Mucosa of stomach (tissue), 1 donor: ENCODE measurements around the gene TEX19.

ENCODE experiments used
- H3K27me3 ChIP-seq: one replicate; pipeline ENCODE4 v1.7.0; 2013; ENCODE audit warnings: mild to moderate bottlenecking, low read length; ENCODE audit not compliant: control insufficient read depth, insufficient read depth
- H3K36me3 ChIP-seq: one replicate; pipeline ENCODE4 v1.7.0; 2013; ENCODE audit warnings: low read length; ENCODE audit not compliant: control insufficient read depth, insufficient read depth
- H3K4me1 ChIP-seq: one replicate; pipeline ENCODE4 v1.7.0; 2013; ENCODE audit warnings: mild to moderate bottlenecking, low read length; ENCODE audit not compliant: control insufficient read depth, insufficient read depth
- H3K4me3 ChIP-seq: one replicate; pipeline ENCODE4 v1.7.0; 2013; ENCODE audit warnings: low read length
- H3K9ac ChIP-seq: one replicate; pipeline ENCODE4 v1.7.0; 2013; ENCODE audit warnings: mild to moderate bottlenecking, low read length, moderate library complexity
- H3K9me3 ChIP-seq: one replicate; pipeline ENCODE4 v1.7.0; 2013; ENCODE audit warnings: mild to moderate bottlenecking, low read length, moderate library complexity; ENCODE audit not compliant: control insufficient read depth
- donor health status: Pancreatic carcinoma.

TEX19 gene

GRCh38 chr17:82333279-82334171, 25.5 kb upstream of the TEX19 start, which contains the start of gene SECTM1:
Gene SECTM1, minus strand, starts transcription at chr17:82333766. Its CDS starts 6,526 bp downstream, at chr17:82327240.
- H3K4me3 ChIP-seq: peak within 1 kb of the TSS; percentile 45
- peak within 1 kb of the TSS; percentile 81 for H3K9ac ChIP-seq
- peaks cover 58% of the 10 kb centered on the region for H3K4me1 ChIP-seq
- H3K9me3 ChIP-seq: no peaks in the 10 kb centered on the region
- no peaks in the 10 kb centered on the region for H3K36me3 ChIP-seq
- H3K27me3 ChIP-seq: peaks cover 2% of the 10 kb centered on the region

GRCh38 chr17:82334204-82334621, 24.8 kb upstream of the TEX19 start:
- Histone ChIP-seq H3K4me3 (peak overlapping the region; percentile 45), H3K9me3 (no peaks in the 10 kb centered on the region), H3K9ac (peak overlapping the region; percentile 81), H3K27me3 (peaks cover 2% of the 10 kb centered on the region), H3K36me3 (no peaks in the 10 kb centered on the region), H3K4me1 (peaks cover 58% of the 10 kb centered on the region)

GRCh38 chr17:82334622-82335394, 24.2 kb upstream of the TEX19 start:
- Histone ChIP-seq H3K9ac (peak overlapping the region; percentile 81), H3K9me3 (no peaks in the 10 kb centered on the region), H3K4me3 (peak overlapping the region; percentile 45), H3K4me1 (peaks cover 58% of the 10 kb centered on the region), H3K27me3 (peaks cover 2% of the 10 kb centered on the region), H3K36me3 (no peaks in the 10 kb centered on the region)

- peak overlapping the region; percentile 80 for H3K9ac ChIP-seq
- peak overlapping the region; percentile 71 for H3K4me3 ChIP-seq
- H3K36me3 ChIP-seq: no peaks in the 10 kb centered on the region
- H3K4me1 ChIP-seq: peaks cover 30% of the 10 kb centered on the region
- H3K27me3 ChIP-seq: no peaks in the 10 kb centered on the region
- no peaks in the 10 kb centered on the region for H3K9me3 ChIP-seq
Measured at GRCh38 chr17:82338858-82339633, 20.0 kb upstream of the TEX19 start.

DNA sequence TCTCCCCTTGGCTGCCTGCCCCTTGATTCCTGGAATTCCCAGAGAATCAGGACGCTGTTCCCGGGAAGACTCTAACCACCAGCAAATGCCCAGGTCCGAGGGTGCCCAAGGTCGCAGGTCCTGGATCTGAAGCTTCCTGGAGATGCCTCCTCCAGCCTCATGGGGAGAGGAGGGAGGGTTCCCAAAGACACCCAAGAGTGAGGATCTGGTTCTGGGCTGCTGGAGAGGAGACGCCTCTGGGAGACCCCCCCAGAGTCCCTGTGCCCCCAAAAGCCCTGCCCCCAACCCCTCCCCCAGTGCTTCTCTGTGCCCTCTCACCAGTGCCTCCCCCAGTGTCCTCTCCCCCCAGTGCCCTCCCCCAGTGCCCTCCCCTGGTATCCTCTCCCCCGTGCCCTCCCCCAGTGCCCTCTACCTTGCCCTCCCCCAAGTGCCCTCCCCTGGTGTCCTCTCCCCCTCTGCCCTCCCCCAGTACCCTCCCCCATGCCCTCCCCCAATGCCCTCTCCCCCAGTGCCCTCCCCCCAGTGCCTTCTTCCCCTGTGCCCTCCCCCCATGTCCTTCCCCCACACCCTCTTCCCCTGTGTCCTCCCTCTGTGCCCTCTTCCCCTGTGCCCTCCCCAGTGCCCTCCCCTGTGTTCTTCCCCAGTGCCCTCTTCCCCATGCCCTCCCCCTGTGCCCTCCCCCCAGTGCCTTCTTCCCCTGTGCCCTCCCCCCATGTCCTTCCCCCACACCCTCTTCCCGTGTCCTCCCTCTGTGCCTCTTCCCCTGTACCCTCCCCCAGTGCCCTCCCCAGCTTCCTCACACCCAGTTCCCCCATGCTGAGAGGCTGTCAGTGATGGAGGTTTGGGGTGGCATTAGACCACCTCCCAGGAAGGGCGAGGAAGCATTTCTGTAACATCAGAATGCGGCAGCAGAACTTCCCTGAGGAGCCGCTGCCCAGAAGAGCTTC, 19.1 kb upstream of the TEX19 start:
- H3K9ac ChIP-seq: peak overlapping the region; percentile 80

DNA sequence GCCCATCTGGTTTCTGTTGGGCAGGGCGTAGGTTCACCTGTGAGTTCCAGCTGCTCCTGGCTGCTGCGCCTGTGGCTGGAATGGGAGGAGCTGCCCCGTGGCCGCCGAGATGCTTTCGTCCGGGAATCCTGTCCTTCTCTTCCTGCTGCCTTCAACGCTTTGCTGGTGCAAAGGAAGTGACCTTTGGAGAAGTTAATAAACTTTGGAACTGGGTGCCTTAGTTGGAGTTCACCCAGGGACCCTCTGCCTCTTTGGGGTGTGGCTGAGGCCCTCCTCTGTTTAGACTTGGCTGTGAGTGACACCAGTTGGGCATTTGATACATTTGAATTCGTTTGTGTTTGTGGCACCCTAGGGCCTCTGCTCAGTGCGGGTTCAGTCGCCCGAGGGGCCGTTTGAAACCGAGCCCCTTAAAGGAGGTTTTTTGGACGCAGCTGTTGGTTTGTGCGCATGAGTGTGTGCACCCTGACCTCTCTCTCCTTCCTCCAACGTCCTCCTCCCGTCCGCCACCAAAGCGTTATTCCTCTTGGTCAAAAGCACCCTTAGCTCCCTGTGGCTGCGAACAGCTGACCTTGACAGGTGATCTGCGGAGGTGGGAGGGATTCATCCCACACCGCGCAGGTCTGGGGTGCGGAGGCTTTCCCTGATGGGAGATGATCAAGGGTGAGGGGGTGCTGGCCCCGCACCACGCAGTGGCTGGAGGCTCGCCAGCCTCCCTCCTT, 16.5 kb upstream of the TEX19 start:
- no peaks in the 10 kb centered on the region for H3K27me3 ChIP-seq
- no peaks in the 10 kb centered on the region for H3K36me3 ChIP-seq
- no peak overlapping the region for H3K4me3 ChIP-seq
- peaks cover 36% of the 10 kb centered on the region for H3K4me1 ChIP-seq
- no peaks in the 10 kb centered on the region for H3K9me3 ChIP-seq
- no peak overlapping the region for H3K9ac ChIP-seq

More for the DNA sequence above, 19.1 kb upstream of the TEX19 start:
- Histone ChIP-seq H3K9me3 (no peaks in the 10 kb centered on the region), H3K36me3 (no peaks in the 10 kb centered on the region), H3K27me3 (no peaks in the 10 kb centered on the region), H3K4me3 (peak overlapping the region; percentile 71), H3K4me1 (peaks cover 29% of the 10 kb centered on the region)

GRCh38 chr17:82343560-82343959, 15.5 kb upstream of the TEX19 start:
- no peak overlapping the region for H3K4me3 ChIP-seq
- no peaks in the 10 kb centered on the region for H3K27me3 ChIP-seq
- H3K4me1 ChIP-seq: peaks cover 34% of the 10 kb centered on the region
- H3K9ac ChIP-seq: no peak overlapping the region
- no peaks in the 10 kb centered on the region for H3K9me3 ChIP-seq
- H3K36me3 ChIP-seq: no peaks in the 10 kb centered on the region

GRCh38 chr17:82344175-82344907, 14.7 kb upstream of the TEX19 start:
- peaks cover 31% of the 10 kb centered on the region for H3K4me1 ChIP-seq
- no peaks in the 10 kb centered on the region for H3K36me3 ChIP-seq
- H3K9me3 ChIP-seq: no peaks in the 10 kb centered on the region
- no peak overlapping the region for H3K4me3 ChIP-seq
- H3K9ac ChIP-seq: peak overlapping the region; percentile 51
- no peaks in the 10 kb centered on the region for H3K27me3 ChIP-seq

- Histone ChIP-seq H3K27me3 (no peaks in the 10 kb centered on the region), H3K9ac (no peak overlapping the region), H3K9me3 (no peaks in the 10 kb centered on the region), H3K4me1 (peaks cover 27% of the 10 kb centered on the region), H3K4me3 (no peak overlapping the region), H3K36me3 (no peaks in the 10 kb centered on the region)
Measured at GRCh38 chr17:82345151-82345976, 13.7 kb upstream of the TEX19 start.
